ENCODE results near the gene NPPA.
"Not testable (repeated sequence)": the region's sequence is repeated elsewhere in the genome, so short reads cannot be mapped to it uniquely, and the experiment has no call there.

Gene NPPA

GRCh38 chr1:11847667-11848372 lies at the start of gene NPPA:
NPPA (minus strand) TSS chr1:11847783; CDS start chr1:11847684, 99 bp downstream.
- DNase-seq: peak; percentile 96

GRCh38 chr1:11894501-11894900 lies 46.9 kb upstream of the NPPA start:
- DNase-seq: not testable (repeated sequence)

- peak; percentile 43 for DNase-seq
Observed at GRCh38 chr1:11893907-11894251, 46.3 kb upstream of the NPPA start.

- no peak for DNase-seq
Observed at GRCh38 chr1:11891433-11892186, 44.0 kb upstream of the NPPA start.

GRCh38 chr1:11888877-11889208 lies 41.3 kb upstream of the NPPA start:
- DNase-seq: no peak

- DNase-seq: no peak
Observed at GRCh38 chr1:11888206-11888876, 40.8 kb upstream of the NPPA start.

- DNase-seq: no peak
Observed at GRCh38 chr1:11887666-11888007, 40.1 kb upstream of the NPPA start.

GRCh38 chr1:11886986-11887665 lies 39.5 kb upstream of the NPPA start:
- peak; percentile 44 for DNase-seq

GRCh38 chr1:11885916-11886315 lies 38.3 kb upstream of the NPPA start:
- peak; percentile 85 for DNase-seq

GRCh38 chr1:11882814-11883538 lies 35.4 kb upstream of the NPPA start:
- DNase-seq: no peak

GRCh38 chr1:11881749-11882441 lies 34.3 kb upstream of the NPPA start:
- no peak for DNase-seq

GRCh38 chr1:11880911-11881748 lies 33.5 kb upstream of the NPPA start:
- peak; percentile 21 for DNase-seq

- DNase-seq: no peak
Observed at GRCh38 chr1:11880181-11880575, 32.6 kb upstream of the NPPA start.

- no peak for DNase-seq
Observed at GRCh38 chr1:11879311-11880180, 32.0 kb upstream of the NPPA start.

- no peak for DNase-seq
Observed at GRCh38 chr1:11878891-11879190, 31.3 kb upstream of the NPPA start.

- no peak for DNase-seq
Observed at GRCh38 chr1:11878081-11878890, 30.7 kb upstream of the NPPA start.

- no peak for DNase-seq
Observed at GRCh38 chr1:11877074-11877473, 29.5 kb upstream of the NPPA start.

- no peak for DNase-seq
Observed at GRCh38 chr1:11875094-11875493, 27.5 kb upstream of the NPPA start.

- DNase-seq: no peak
Observed at GRCh38 chr1:11874624-11875023, 27.0 kb upstream of the NPPA start.

GRCh38 chr1:11874258-11874562 lies 26.6 kb upstream of the NPPA start:
- no peak for DNase-seq

Measured in NCI-H2171 treated with DMSO at 0.1 percent for 48 hours (cell line).